Nephron (organoid): ENCODE data around the gene COL26A1.

Experiments used
- H3K27ac Mint-ChIP-seq, 3 experiments: 2 replicates each; pipeline ENCODE4 v1.8.0; 2020; ENCODE audit warnings: mixed read lengths in 3 of 3, mild to moderate bottlenecking in 2 of 3, moderate library complexity in 1 of 3
- H3K27me3 Mint-ChIP-seq: 2 replicates; pipeline ENCODE4 v1.8.0; 2021; ENCODE audit warnings: low read depth, mild to moderate bottlenecking, moderate library complexity, mixed read lengths
- H3K36me3 Mint-ChIP-seq: 2 replicates; pipeline ENCODE4 v1.8.0; 2020; ENCODE audit warnings: low read depth, mixed read lengths
- H3K4me1 Mint-ChIP-seq: 2 replicates; pipeline ENCODE4 v1.8.0; 2020; ENCODE audit warnings: mixed read lengths
- H3K4me3 Mint-ChIP-seq, 3 experiments: 2 replicates each; pipeline ENCODE4 v1.8.0; 2020; ENCODE audit warnings: mild to moderate bottlenecking in 3 of 3, mixed read lengths in 3 of 3, moderate library complexity in 2 of 3
- H3K9me3 Mint-ChIP-seq: 2 replicates; pipeline ENCODE4 v1.8.0; 2020; ENCODE audit warnings: mixed read lengths
- CTCF ChIP-seq, 3 experiments: fragments of 200-600 bp; sonication (generic); IDR thresholded peaks; one replicate each; pipeline ENCODE4 v1.5.0; 2021; ENCODE audit warnings: antibody characterized with exemption in 3 of 3; ENCODE audit not compliant: unreplicated experiment in 3 of 3

Gene COL26A1

GRCh38 chr7:101362334-101363195, at the start of gene COL26A1:
TSS of gene COL26A1 (plus strand) at chr7:101362875. CDS start at chr7:101363033, 158 bp downstream.
- peak within 1 kb of the TSS; percentile 78 to 87 (median 86) for H3K4me3 Mint-ChIP-seq
- no peak within 1 kb of the TSS for H3K27ac Mint-ChIP-seq
- H3K36me3 Mint-ChIP-seq: peaks cover 13% of the 10 kb centered on the region
- H3K4me1 Mint-ChIP-seq: peaks cover 9% of the 10 kb centered on the region
- H3K9me3 Mint-ChIP-seq: no peaks in the 10 kb centered on the region
- TF ChIP-seq CTCF (IDR thresholded peaks at IDR 0.05; ENCODE audit: unreplicated experiment in 3 of 3): no peak
- H3K27me3 Mint-ChIP-seq: peaks cover 3% of the 10 kb centered on the region

DNA sequence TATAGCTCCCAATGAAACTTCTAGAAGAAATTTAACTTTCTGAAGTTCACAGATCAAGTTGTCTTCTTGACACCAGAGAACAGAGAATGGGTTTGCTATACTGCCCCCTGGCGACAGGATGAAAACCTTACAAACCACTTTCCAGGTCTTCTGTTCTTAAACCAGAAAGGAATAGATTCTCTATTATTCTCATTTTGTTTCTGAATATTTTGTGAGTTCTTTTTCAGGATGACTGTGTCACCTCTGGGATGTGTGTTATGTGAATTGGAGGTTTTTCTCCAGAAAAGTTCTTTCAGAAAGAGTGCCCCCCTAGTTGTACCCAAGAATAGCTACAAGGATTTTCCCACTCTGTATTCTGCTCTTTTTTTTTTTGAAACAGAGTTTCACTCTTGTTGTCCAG, 47.3 kb upstream of the COL26A1 start:
- peak; percentile 60 to 66 (median 66) for TF ChIP-seq CTCF (IDR thresholded peaks at IDR 0.05; ENCODE audit: unreplicated experiment in 3 of 3)
- no peaks in the 10 kb centered on the region for H3K4me1 Mint-ChIP-seq

GRCh38 chr7:101319401-101319800, 43.3 kb upstream of the COL26A1 start:
- Mint-ChIP-seq H3K4me1 (peaks cover 11% of the 10 kb centered on the region), H3K4me3 (peak overlapping the region in 2 of 3 experiments; percentile 11 to 40), H3K9me3 (no peaks in the 10 kb centered on the region), H3K36me3 (peaks cover 34% of the 10 kb centered on the region), H3K27me3 (no peaks in the 10 kb centered on the region), H3K27ac (no peak overlapping the region)
- TF ChIP-seq CTCF (IDR thresholded peaks at IDR 0.05; ENCODE audit: unreplicated experiment in 3 of 3): no peak

More for the DNA sequence above, 47.3 kb upstream of the COL26A1 start:
- Mint-ChIP-seq H3K9me3 (peaks cover 6% of the 10 kb centered on the region), H3K36me3 (peaks cover 63% of the 10 kb centered on the region), H3K4me3 (no peak overlapping the region), H3K27ac (no peak overlapping the region), H3K27me3 (no peaks in the 10 kb centered on the region)

DNA sequence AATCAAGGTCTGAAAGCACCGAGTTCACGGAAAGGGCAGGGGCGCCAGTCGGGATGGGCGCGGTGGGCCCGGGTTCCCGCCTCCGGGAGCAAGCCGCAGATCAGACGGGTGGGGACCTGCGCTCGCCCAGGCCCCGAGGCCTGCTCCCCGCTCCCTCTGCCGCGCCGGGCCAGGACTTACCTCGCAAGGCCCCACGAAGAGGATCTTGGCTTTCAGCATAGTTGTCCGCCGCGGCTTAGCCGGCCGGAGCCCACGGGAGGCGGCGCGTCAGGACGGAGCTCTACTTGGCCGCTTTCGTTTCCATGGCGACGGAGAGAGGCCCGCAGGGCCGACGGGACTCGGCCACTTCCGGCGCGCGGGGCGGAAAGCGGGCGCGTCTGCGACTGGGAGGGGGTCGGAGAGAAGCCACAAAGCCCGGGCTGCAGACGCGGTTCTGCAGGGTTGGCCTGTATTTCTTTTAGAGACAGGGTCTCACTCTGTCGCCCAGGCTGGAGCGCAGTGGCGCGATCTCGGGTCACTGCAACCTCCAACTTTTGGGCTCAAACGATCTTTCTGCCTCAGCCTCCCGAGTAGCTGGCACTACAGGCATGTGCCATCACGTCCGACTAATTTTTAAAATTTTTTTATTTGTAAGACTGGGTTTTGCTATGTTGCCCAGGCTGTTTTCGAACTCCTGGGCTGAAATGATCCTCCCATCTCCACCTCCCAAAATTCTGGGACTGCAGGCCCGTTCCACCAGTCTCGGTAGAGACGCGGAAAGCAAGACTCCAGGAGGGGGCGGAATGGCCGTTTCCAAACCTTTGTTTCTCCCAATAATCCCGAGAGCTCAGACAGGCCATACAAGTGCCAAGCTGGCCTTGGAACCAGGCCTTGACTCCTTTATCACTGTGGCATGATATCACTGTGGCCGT, 40.9 kb upstream of the COL26A1 start, which contains the start of gene IFT22:
IFT22 (minus strand) TSS at position 322 of the 911 bp plus-strand sequence; CDS start at position 219, 103 bp downstream.
- Mint-ChIP-seq H3K4me1 (peaks cover 11% of the 10 kb centered on the region), H3K9me3 (no peaks in the 10 kb centered on the region), H3K4me3 (peak within 1 kb of the TSS; percentile 89 to 98 (median 96)), H3K27me3 (no peaks in the 10 kb centered on the region), H3K36me3 (peaks cover 13% of the 10 kb centered on the region), H3K27ac (peak within 1 kb of the TSS; percentile 99 to 100 (median 99))
- TF ChIP-seq CTCF (IDR thresholded peaks at IDR 0.05; ENCODE audit: unreplicated experiment in 3 of 3): peak in 2 of 3 experiments; percentile 30 to 54

- Mint-ChIP-seq H3K27me3 (peaks cover 4% of the 10 kb centered on the region), H3K36me3 (no peaks in the 10 kb centered on the region), H3K9me3 (no peaks in the 10 kb centered on the region), H3K27ac (no peak overlapping the region), H3K4me3 (no peak overlapping the region), H3K4me1 (peaks cover 9% of the 10 kb centered on the region)
- no peak for TF ChIP-seq CTCF (IDR thresholded peaks at IDR 0.05; ENCODE audit: unreplicated experiment in 3 of 3)
Measured at GRCh38 chr7:101328159-101328558, 34.5 kb upstream of the COL26A1 start.
